Progenitor cell of endocrine pancreas (in vitro differentiated cells): Measurements from ENCODE around the gene SOX8. TPM values are rescaled to one million over a fixed set of nuclear protein-coding genes. Genes with fewer than 3 reads are reported as not detected.
A peak's percentile ranks its signal among the peaks of the same experiment; 100 is the strongest.

Experiments
- DNase-seq: peaks from one replicate; pipeline ENCODE4 v3.0.0; 2021; ENCODE audit warnings: low spot score; ENCODE audit not compliant: unreplicated experiment
- H3K27ac Mint-ChIP-seq: 2 replicates; pipeline ENCODE4 v1.8.0; 2021; ENCODE audit warnings: mild to moderate bottlenecking, moderate library complexity, mixed read lengths
- H3K27me3 Mint-ChIP-seq: 2 replicates; pipeline ENCODE4 v1.8.0; 2021; ENCODE audit warnings: mixed read lengths
- H3K36me3 Mint-ChIP-seq: 2 replicates; pipeline ENCODE4 v1.8.0; 2022; ENCODE audit warnings: mixed read lengths; ENCODE audit not compliant: insufficient read depth
- H3K4me1 Mint-ChIP-seq: 2 replicates; pipeline ENCODE4 v1.8.0; 2021; ENCODE audit warnings: low read depth, mixed read lengths
- H3K4me3 Mint-ChIP-seq: 2 replicates; pipeline ENCODE4 v1.8.0; 2021; ENCODE audit warnings: low read depth, mild to moderate bottlenecking, moderate library complexity, mixed read lengths
- H3K9me3 Mint-ChIP-seq: 2 replicates; pipeline ENCODE4 v1.8.0; 2021; ENCODE audit warnings: low read depth, mixed read lengths
- CTCF ChIP-seq: fragments of 200-600 bp; sonication (generic); IDR thresholded peaks from one replicate; pipeline ENCODE4 v1.5.0; 2021; ENCODE audit warnings: antibody characterized with exemption, mild to moderate bottlenecking; ENCODE audit not compliant: unreplicated experiment
- total RNA-seq: library from RNA; stranded (reverse); gene quantifications from 2 replicates; pipeline ENCODE4 v1.2.1, GENCODE V29; 2021

The SOX8 gene
- total RNA-seq, 1 donor from 2014 or later = 6.7 TPM

- H3K9me3 Mint-ChIP-seq = peaks cover 19% of the 10 kb centered on the region
- no peak for TF ChIP-seq CTCF
- H3K27ac Mint-ChIP-seq = no peak overlapping the region
- H3K4me3 Mint-ChIP-seq = no peak overlapping the region
- H3K36me3 Mint-ChIP-seq = peaks cover 45% of the 10 kb centered on the region
- no peaks in the 10 kb centered on the region for H3K4me1 Mint-ChIP-seq
- H3K27me3 Mint-ChIP-seq = no peaks in the 10 kb centered on the region
- DNase-seq = no peak
Measured at GRCh38 chr16:939941-940340, 41.6 kb upstream of the SOX8 start.

GRCh38 chr16:942436-943060 lies 39.0 kb upstream of the SOX8 start:
- Mint-ChIP-seq H3K27me3 (no peaks in the 10 kb centered on the region), H3K36me3 (peaks cover 49% of the 10 kb centered on the region), H3K9me3 (peaks cover 19% of the 10 kb centered on the region), H3K4me3 (no peak overlapping the region), H3K4me1 (no peaks in the 10 kb centered on the region), H3K27ac (no peak overlapping the region)
- no peak for TF ChIP-seq CTCF
- no peak for DNase-seq

GRCh38 chr16:943971-944370 lies 37.6 kb upstream of the SOX8 start:
- Mint-ChIP-seq H3K27me3 (no peaks in the 10 kb centered on the region), H3K9me3 (peaks cover 19% of the 10 kb centered on the region), H3K4me1 (no peaks in the 10 kb centered on the region), H3K4me3 (no peak overlapping the region), H3K36me3 (peaks cover 48% of the 10 kb centered on the region), H3K27ac (no peak overlapping the region)
- DNase-seq = no peak
- no peak for TF ChIP-seq CTCF

GRCh38 chr16:945271-946047 lies 36.1 kb upstream of the SOX8 start:
- H3K4me1 Mint-ChIP-seq = no peaks in the 10 kb centered on the region
- H3K4me3 Mint-ChIP-seq = no peak overlapping the region
- H3K27me3 Mint-ChIP-seq = no peaks in the 10 kb centered on the region
- peaks cover 40% of the 10 kb centered on the region for H3K36me3 Mint-ChIP-seq
- no peak for TF ChIP-seq CTCF
- peaks cover 19% of the 10 kb centered on the region for H3K9me3 Mint-ChIP-seq
- peak overlapping the region; percentile 27 for H3K27ac Mint-ChIP-seq
- no peak for DNase-seq

- no peak overlapping the region for H3K4me3 Mint-ChIP-seq
- H3K27ac Mint-ChIP-seq = no peak overlapping the region
- H3K36me3 Mint-ChIP-seq = peaks cover 36% of the 10 kb centered on the region
- TF ChIP-seq CTCF = no peak
- no peak for DNase-seq
- peaks cover 19% of the 10 kb centered on the region for H3K9me3 Mint-ChIP-seq
- no peaks in the 10 kb centered on the region for H3K27me3 Mint-ChIP-seq
- H3K4me1 Mint-ChIP-seq = no peaks in the 10 kb centered on the region
Measured at GRCh38 chr16:946048-946395, 35.5 kb upstream of the SOX8 start.
